Coronary artery (tissue), 2 donors: ENCODE data around the gene ZNF232.
A peak's percentile ranks its signal among the peaks of the same experiment; 100 is the strongest.
"Not testable (repeated sequence)": the region's sequence is repeated elsewhere in the genome, so short reads cannot be mapped to it uniquely, and the experiment has no call there.

Source experiments
- DNase-seq: peaks from one replicate; pipeline ENCODE4 v3.0.0-alpha.2; 2017; ENCODE audit warnings: low spot score
- H3K27ac ChIP-seq, 2 donors: fragments of 200-600 bp; sonication (generic); one replicate each; pipeline ENCODE4 v1.5.1; 2016 to 2019
- H3K4me3 ChIP-seq: fragments of 200-600 bp; sonication (generic); 2 replicates; pipeline ENCODE4 v1.5.1; 2016; ENCODE audit warnings: mild to moderate bottlenecking, moderate library complexity
- TF ChIP-seq, protein P1 (sequence below): fragments of 200-600 bp; sonication (generic); IDR thresholded peaks from one replicate; pipeline ENCODE4 v1.5.1; 2019; ENCODE audit warnings: antibody characterized with exemption

ZNF232 gene

DNA sequence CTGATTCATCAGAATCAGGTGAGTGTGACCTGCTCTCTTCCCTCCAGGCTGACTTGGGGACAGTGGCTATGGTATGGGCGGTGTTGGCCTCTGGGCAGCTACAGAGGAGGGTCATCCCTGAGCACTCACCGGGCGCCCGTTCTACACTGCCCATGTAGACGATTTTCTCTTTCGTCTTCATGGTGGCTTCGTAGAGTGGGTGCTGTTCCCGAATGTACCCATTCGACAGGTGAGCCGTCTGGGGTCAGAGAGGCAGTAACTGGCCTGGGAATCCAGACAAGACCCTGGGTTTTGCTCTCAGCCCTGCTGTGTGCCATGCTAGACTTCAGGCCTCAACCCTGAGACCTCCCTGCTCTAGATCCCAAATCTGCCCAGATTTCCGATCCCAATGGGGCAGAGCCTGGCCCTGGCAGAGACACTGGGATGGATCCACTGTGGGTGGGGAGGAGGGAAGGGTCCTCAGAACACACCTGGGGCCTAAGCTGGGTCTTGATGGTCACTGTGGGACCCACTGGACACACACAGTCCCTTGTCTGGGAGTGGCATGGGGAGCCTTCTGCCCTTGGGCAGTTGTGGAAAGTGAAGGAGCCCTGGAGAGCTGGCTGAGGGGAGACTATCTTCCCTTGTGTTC, 17.3 kb upstream of the ZNF232 start:
- TF ChIP-seq, protein P1, sequence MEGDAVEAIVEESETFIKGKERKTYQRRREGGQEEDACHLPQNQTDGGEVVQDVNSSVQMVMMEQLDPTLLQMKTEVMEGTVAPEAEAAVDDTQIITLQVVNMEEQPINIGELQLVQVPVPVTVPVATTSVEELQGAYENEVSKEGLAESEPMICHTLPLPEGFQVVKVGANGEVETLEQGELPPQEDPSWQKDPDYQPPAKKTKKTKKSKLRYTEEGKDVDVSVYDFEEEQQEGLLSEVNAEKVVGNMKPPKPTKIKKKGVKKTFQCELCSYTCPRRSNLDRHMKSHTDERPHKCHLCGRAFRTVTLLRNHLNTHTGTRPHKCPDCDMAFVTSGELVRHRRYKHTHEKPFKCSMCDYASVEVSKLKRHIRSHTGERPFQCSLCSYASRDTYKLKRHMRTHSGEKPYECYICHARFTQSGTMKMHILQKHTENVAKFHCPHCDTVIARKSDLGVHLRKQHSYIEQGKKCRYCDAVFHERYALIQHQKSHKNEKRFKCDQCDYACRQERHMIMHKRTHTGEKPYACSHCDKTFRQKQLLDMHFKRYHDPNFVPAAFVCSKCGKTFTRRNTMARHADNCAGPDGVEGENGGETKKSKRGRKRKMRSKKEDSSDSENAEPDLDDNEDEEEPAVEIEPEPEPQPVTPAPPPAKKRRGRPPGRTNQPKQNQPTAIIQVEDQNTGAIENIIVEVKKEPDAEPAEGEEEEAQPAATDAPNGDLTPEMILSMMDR, result no peak
- no peak for DNase-seq
- Histone ChIP-seq H3K27ac (no peak overlapping the region), H3K4me3 (no peak overlapping the region)

DNA sequence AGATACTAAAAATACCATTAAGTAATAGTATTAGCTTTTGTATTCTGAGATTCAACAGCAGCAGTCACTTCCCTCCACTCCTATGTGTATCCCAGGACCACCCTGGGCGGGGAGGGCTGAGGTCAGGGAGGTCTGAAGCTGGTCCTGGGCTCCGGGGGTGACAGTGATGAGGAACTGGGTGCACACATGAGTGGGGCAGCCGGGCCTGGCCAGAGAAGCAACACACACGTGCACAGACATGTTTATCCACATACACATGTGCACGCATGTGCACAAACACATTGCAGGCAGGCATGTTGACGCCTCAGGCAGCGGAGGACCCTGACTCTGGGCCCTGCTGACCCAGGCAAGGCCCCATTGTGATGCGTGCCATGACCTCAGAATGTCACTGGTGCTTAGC, 16.7 kb upstream of the ZNF232 start:
- H3K27ac ChIP-seq, H3K4me3 ChIP-seq: not testable (repeated sequence)
- DNase-seq, result peak; percentile 33

DNA sequence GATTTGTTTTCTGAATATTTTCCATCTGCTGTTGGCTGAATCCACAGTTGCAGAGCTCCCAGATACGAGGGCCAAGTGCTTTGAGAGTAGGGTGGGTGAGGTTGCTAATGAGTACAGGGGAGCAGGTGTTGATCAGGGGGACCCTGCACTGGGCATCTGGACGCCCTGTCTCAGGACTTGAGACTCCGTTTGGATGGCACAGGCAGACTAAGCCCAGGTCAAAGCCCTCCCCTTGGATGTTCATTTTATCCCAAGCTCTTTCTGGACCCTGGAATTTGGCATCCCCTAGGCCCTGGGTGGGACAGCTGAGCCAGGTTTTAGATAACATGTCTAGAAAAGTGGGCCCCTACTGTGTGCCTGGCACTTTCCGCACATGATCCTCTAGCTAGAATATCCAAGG, 16.2 kb upstream of the ZNF232 start:
- TF ChIP-seq, protein P1, result no peak
- no peak for DNase-seq
- H3K4me3 ChIP-seq, result no peak overlapping the region
- no peak overlapping the region for H3K27ac ChIP-seq

DNA sequence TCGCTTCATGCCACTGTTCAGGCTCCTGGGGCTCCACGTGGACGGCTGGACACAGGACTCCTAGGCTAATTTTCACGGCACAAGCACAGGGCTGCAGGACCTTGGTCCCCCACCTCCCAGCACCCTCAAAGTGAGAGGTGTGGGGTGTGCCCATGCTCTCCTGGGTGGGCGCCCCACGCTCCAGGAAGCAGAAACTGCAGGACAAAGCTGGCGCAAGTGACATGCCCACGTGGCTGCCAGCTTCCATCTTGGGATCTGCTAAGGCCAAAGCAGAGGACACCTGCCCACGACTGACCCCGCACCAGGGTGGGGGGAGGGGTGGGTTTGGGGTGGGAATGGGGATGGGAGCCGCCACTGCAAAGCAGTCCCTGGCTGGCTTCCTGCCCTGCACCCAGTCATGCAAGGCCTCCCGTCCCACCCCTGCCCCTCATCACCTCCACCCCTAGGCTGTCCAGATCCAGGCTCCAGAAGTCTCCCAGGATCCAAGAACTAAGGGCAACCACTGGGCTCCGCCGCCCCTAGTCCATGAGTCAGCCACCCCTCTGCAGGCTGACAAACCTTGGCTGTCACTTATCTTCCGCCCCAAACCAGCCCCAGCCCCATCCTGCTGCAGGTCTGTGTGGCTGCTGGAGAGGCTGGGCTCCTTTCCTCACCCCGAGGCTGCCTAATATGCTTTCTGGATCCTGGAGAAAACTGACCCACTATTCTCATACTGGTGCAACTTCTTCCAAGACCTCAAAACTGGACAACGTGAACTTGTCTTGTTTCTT, 15.2 kb upstream of the ZNF232 start:
- DNase-seq, result peak; percentile 57
- no peak overlapping the region for H3K4me3 ChIP-seq
- TF ChIP-seq, protein P1, result no peak
- H3K27ac ChIP-seq, result no peak overlapping the region

DNA sequence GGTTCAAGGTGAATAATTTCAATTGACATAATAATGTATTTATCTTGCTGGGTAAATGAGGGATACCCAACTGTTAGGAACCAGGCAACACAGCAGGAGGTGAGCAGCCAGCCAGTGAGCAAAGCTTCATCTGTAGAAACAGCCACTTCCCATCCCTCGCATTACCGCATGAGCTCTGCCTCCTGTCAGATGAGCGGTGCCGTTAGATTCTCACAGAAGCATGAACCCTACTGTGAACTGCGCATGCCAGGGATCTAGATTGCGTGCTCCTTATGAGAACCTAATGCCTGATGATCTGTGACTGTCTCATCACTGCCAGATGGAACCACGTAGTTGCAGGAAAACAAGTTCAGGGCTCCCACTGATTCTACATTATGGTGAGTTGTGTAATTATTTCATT, 13.2 kb upstream of the ZNF232 start:
- not testable (repeated sequence) for H3K27ac ChIP-seq, H3K4me3 ChIP-seq, DNase-seq

DNA sequence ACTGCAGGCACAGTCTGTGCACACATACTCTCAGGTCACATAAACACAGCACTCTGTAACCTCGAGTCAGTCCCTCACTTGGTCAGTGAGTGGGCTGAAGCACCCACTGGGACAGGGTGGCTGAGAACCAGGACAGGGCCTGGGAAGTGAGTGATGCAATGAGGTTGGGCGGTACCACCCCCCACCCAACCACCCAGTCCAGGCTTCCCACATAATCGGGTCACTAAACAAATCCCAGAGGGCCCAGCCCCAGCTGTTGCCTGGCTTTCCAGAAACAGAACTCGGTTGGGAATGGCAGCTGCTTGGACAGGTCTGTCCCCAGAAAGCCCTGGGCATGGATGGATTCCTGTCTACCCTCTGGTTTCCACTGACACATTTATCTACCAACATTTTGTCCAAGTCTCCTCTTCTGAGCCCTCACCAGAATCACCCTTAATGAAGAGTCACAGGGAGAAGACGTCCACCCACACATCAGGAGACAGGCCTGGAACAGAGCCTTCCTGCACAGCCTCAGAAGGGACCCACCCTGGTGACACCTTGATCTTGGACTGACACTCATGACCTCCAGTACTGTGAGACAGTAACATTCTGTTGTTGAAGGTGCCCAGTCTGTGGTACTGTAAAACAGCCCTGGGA, 12.6 kb upstream of the ZNF232 start:
- peak; percentile 52 for DNase-seq
- not testable (repeated sequence) for H3K27ac ChIP-seq, H3K4me3 ChIP-seq

DNA sequence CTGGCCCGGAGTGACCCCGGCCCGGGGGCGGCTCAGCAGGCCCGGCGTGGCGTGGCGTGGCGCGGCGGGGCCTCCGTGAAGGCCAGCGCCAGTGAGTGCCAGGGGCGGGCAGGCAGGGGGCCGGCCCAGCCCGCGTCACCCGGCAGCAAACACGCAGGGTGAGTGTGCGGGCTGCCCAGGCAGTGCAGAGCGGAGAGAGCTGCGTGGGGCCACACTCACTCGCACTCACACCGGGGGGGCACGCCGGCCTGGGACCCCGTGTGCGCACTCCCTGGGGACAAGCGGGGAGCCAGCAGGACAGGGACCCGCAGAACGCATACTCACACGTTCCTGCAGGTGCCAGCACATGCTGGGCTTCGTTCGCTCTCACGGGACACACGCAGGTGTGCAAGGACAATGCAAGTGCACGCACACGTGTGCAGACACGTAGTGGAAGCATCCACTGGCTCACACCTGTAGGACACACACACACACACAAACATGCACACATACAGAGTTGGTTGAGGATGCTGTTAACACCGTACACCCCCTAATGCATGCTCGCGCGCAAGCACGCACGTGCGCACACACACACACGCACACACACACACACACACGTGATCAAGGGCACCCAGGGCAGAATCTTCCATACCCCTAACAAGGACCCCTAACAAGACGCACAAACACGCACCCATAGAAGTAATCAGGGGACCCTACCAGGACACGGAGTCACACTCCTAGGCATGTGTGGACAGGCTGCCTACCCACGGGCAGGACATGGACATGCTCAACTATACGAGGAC, 11.9 kb upstream of the ZNF232 start:
- TF ChIP-seq, protein P1, result no peak
- Histone ChIP-seq H3K4me3 (peak overlapping the region; percentile 67), H3K27ac (no peak overlapping the region)
- DNase-seq, result peak; percentile 63

DNA sequence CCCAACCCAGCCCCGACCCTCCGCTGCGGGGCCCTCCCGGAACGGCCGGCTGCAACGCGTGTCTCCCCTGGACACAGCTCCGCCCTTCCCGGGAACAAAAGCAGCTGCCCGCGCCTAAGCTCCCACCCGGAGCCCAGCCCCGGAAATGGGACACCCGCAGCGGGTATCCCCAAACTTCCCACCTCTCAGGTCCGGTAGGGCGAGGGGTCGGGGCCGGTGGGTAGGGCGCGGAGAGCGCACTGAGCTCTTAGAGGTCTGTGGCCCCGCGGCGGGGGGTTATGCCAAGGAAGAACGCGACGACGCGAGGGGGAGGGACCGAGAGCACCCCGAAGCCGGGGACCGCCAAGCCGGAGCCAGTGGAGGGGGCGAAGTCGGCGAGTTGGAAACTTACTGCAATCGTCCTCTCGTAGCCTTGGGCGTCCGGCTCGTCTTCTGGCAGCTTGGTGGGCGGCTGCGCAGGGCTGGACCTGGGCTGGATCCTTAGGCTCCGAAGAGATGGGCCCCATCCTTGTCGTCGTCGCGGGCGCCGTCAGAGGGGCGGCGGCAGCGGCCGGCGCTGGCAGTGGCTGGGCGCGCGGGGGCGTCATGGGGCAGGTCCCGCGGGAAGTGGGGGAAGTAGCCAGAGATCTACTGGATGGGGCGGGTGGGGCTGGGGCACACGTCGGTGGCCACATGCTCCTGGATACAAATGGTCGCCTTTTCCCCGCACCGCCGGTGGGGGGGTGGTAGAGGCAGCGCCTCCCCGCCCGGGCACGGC, 11.1 kb upstream of the ZNF232 start:
- H3K4me3 ChIP-seq, result peak overlapping the region; percentile 67
- DNase-seq, result peak; percentile 63
- H3K27ac ChIP-seq, result no peak overlapping the region
- TF ChIP-seq, protein P1, result no peak

DNA sequence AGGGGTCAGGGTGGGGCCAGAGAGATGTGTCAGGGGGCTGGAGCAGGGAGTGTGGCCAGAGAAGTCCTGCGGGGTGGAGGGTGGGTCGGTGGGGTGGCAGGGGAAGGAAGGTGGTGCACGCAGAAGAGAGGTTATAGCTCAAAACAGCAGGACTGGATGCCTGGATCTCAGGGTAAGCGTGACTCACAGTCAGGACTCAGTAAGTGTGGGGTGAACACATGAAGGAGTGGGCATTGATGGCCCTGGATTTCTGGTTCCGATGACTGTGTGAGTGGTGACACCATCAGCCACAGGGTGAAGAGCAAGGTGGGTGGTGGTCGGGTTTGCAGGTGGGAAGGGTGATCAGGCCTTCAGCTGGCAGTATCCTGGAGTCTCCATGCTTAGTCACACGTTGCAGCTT, 10.4 kb upstream of the ZNF232 start:
- DNase-seq, H3K27ac ChIP-seq: not testable (repeated sequence)
- H3K4me3 ChIP-seq, result peak overlapping the region; percentile 67
